ENCODE results near the gene HSF2BP.
"Not testable (repeated sequence)": the region's sequence is repeated elsewhere in the genome, so short reads cannot be mapped to it uniquely, and the experiment has no call there.

The HSF2BP gene

GRCh38 chr21:43599728-43600127, 59.6 kb downstream of the HSF2BP start:
- no peak for DNase-seq (ENCODE audit: extremely low spot score)
- POLR2A ChIA-PET = no interaction called here
- TF ChIP-seq LEF1 (IDR thresholded peaks at IDR 0.05; ENCODE audit: borderline replicate concordance) (no peak), HDGF (IDR thresholded peaks at IDR 0.05; ENCODE audit: borderline replicate concordance) (no peak), TARDBP (IDR thresholded peaks at IDR 0.05) (no peak), ARNT (IDR thresholded peaks at IDR 0.05) (no peak), SP1 (IDR thresholded peaks at IDR 0.05) (no peak), FOXK2 (IDR thresholded peaks at IDR 0.05) (no peak), CTBP1 (IDR thresholded peaks at IDR 0.05; ENCODE audit: borderline replicate concordance) (no peak), BHLHE40 (IDR thresholded peaks at IDR 0.05; ENCODE audit: borderline replicate concordance) (no peak), ELF4 (IDR thresholded peaks at IDR 0.05) (no peak), SUZ12 (IDR thresholded peaks at IDR 0.05) (no peak), ZNF384 (IDR thresholded peaks at IDR 0.05) (no peak), FOXM1 (IDR thresholded peaks at IDR 0.05; ENCODE audit: borderline replicate concordance) (no peak), L3MBTL2 (conservative IDR thresholded peaks at IDR 0.05) (no peak), NFRKB (IDR thresholded peaks at IDR 0.05) (no peak), FOXA1 (IDR thresholded peaks at IDR 0.05) (no peak)
- TF ChIP-seq, protein P1, sequence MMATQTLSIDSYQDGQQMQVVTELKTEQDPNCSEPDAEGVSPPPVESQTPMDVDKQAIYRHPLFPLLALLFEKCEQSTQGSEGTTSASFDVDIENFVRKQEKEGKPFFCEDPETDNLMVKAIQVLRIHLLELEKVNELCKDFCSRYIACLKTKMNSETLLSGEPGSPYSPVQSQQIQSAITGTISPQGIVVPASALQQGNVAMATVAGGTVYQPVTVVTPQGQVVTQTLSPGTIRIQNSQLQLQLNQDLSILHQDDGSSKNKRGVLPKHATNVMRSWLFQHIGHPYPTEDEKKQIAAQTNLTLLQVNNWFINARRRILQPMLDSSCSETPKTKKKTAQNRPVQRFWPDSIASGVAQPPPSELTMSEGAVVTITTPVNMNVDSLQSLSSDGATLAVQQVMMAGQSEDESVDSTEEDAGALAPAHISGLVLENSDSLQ (IDR thresholded peaks at IDR 0.05) = no peak
- CTCF ChIA-PET = no interaction called here

- POLR2A ChIA-PET = no interaction called here
- TF ChIP-seq TARDBP (IDR thresholded peaks at IDR 0.05) (no peak), SP1 (IDR thresholded peaks at IDR 0.05) (no peak), FOXK2 (IDR thresholded peaks at IDR 0.05) (no peak), FOXM1 (IDR thresholded peaks at IDR 0.05; ENCODE audit: borderline replicate concordance) (no peak), ELF4 (IDR thresholded peaks at IDR 0.05) (no peak), BHLHE40 (IDR thresholded peaks at IDR 0.05; ENCODE audit: borderline replicate concordance) (no peak), FOXA1 (IDR thresholded peaks at IDR 0.05) (no peak), LEF1 (IDR thresholded peaks at IDR 0.05; ENCODE audit: borderline replicate concordance) (no peak), ARNT (IDR thresholded peaks at IDR 0.05) (no peak), CTBP1 (IDR thresholded peaks at IDR 0.05; ENCODE audit: borderline replicate concordance) (no peak), NFRKB (IDR thresholded peaks at IDR 0.05) (no peak), L3MBTL2 (conservative IDR thresholded peaks at IDR 0.05) (no peak), HDGF (IDR thresholded peaks at IDR 0.05; ENCODE audit: borderline replicate concordance) (no peak), SUZ12 (IDR thresholded peaks at IDR 0.05) (no peak)
- TF ChIP-seq, protein P1 (IDR thresholded peaks at IDR 0.05) = no peak
- CTCF ChIA-PET = interaction anchor here (1.0 kb wide), 1 partner anchor 13 kb away, joined by 3 read pairs; no protein-coding TSS in a partner anchor
- DNase-seq (ENCODE audit: extremely low spot score) = no peak
Measured at GRCh38 chr21:43598416-43599120, 60.7 kb downstream of the HSF2BP start.

GRCh38 chr21:43597540-43598250, 61.6 kb downstream of the HSF2BP start:
- POLR2A ChIA-PET = interaction anchor here (1.3 kb wide), 1 partner anchor 9 kb away, joined by 3 read pairs; no protein-coding TSS in a partner anchor
- 0 out of 2 replicates have a peak, but pooled peaks have one; percentile 40 for TF ChIP-seq ARNT (IDR thresholded peaks at IDR 0.05)
- no peak for TF ChIP-seq SP1 (IDR thresholded peaks at IDR 0.05)
- no peak for DNase-seq (ENCODE audit: extremely low spot score)
- CTCF ChIA-PET = interaction anchor here (0.5 to 1.6 kb wide), 3 partner anchors 14 to 131 kb away, joined by 3 to 6 read pairs (median 4); no protein-coding TSS in a partner anchor

DNA sequence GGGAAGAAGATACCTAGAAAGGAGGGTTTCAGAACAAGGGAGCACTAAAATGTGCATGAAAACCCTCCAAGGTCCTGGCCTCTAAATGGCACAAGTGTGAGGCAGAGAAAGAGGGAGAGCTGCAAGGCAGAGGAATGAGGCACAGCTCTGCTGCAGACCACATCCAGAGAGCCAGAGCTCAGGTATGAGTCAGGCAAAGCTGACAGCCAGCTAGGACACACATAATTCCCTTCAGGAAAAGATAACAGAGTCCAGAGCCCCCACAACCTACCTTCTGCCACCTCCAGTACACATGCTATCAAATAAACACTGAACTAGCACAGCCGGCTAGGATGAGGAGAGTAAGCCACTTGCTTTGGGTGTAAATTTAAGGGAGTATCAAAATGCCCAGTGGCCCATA, 62.2 kb downstream of the HSF2BP start:
- no peak for DNase-seq (ENCODE audit: extremely low spot score)
- ChIA-PET CTCF (interaction anchor here (1.6 kb wide), 1 partner anchor 15 kb away, joined by 6 read pairs; no protein-coding TSS in a partner anchor), POLR2A (interaction anchor here (1.3 kb wide), 1 partner anchor 9 kb away, joined by 3 read pairs; no protein-coding TSS in a partner anchor)
- TF ChIP-seq NFRKB (IDR thresholded peaks at IDR 0.05) = no peak
- TF ChIP-seq HDGF (IDR thresholded peaks at IDR 0.05; ENCODE audit: borderline replicate concordance) = no peak
- TF ChIP-seq FOXK2 (IDR thresholded peaks at IDR 0.05) = no peak
- no peak for TF ChIP-seq FOXA1 (IDR thresholded peaks at IDR 0.05)
- TF ChIP-seq ELF4 (IDR thresholded peaks at IDR 0.05) = no peak
- no peak for TF ChIP-seq ZNF384 (IDR thresholded peaks at IDR 0.05)
- TF ChIP-seq BHLHE40 (IDR thresholded peaks at IDR 0.05; ENCODE audit: borderline replicate concordance) = no peak
- no peak for TF ChIP-seq FOXM1 (IDR thresholded peaks at IDR 0.05; ENCODE audit: borderline replicate concordance)
- no peak for TF ChIP-seq SUZ12 (IDR thresholded peaks at IDR 0.05)

DNA sequence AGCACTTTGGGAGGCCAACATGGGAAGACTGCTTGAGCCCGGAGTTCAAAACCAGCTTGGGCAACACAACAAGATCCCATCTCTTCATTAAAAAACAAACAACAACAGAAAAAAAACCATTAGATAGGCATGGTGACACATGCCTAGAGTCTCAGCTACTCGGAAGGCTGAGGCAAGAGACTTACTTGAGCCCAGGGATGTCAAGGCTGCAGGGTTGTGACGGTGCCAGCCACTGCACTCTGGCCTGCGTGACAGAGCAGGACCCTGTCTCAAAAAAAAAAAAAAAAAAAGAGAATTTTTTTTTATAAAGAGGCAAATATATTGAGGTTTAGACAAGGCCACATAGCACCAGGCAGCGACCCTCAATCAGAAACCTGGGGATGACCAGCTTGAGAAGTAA, 62.7 kb downstream of the HSF2BP start:
- TF ChIP-seq SP1 (IDR thresholded peaks at IDR 0.05) = no peak
- no peak for TF ChIP-seq BHLHE40 (IDR thresholded peaks at IDR 0.05; ENCODE audit: borderline replicate concordance)
- TF ChIP-seq LEF1 (IDR thresholded peaks at IDR 0.05; ENCODE audit: borderline replicate concordance) = no peak
- TF ChIP-seq NFRKB (IDR thresholded peaks at IDR 0.05) = no peak
- DNase-seq (ENCODE audit: extremely low spot score) = no peak
- POLR2A ChIA-PET = interaction anchor here (1.3 kb wide), 1 partner anchor 10 kb away, joined by 3 read pairs; no protein-coding TSS in a partner anchor
- CTCF ChIA-PET = interaction anchor here (1.6 kb wide), 1 partner anchor 15 kb away, joined by 6 read pairs; no protein-coding TSS in a partner anchor

- POLR2A ChIA-PET; CTCF ChIA-PET; DNase-seq (ENCODE audit: extremely low spot score): not testable (repeated sequence)
Measured at GRCh38 chr21:43595769-43596168, 63.5 kb downstream of the HSF2BP start.

Data from HEK293T (cell line).